ENCODE data around the gene ODF4. TPM values are rescaled to one million over a fixed set of nuclear protein-coding genes. Genes with fewer than 3 reads are reported as not detected.
"Not testable (repeated sequence)": the region's sequence is repeated elsewhere in the genome, so short reads cannot be mapped to it uniquely, and the experiment has no call there.

ODF4 gene
- polyA plus RNA-seq, 3 donors: not detected

GRCh38 chr17:8377422-8377821, 37.8 kb downstream of the ODF4 start:
- WGBS (ENCODE audit: insufficient coverage): no CpG with 5 or more reads among the region's 4 CpGs
- Mint-ChIP-seq H3K36me3 (peaks cover 45 to 54% of the 10 kb centered on the region in 2 donors), H3K27me3 (ENCODE audit: low read depth in 3 of 3) (peaks cover 0 to 2% (median 0%) of the 10 kb centered on the region in 3 donors), H3K4me1 (peaks cover 32% of the 10 kb centered on the region), H3K9me3 (no peaks in the 10 kb centered on the region), H3K4me3 (no peak overlapping the region), H3K27ac (peak overlapping the region in 6 of 7 donors; percentile 19 to 91 (median 80))
- peaks cover 31 to 40% of the 10 kb centered on the region in 2 donors for H3K4me1 ChIP-seq (ENCODE audit: control insufficient read depth in 1 of 2, insufficient read depth in 2 of 2, low read length in 2 of 2)
- no peak overlapping the region for H3K4me2 ChIP-seq (replicated peaks; ENCODE audit: extremely low read depth, low read length, poor library complexity, severe bottlenecking)
- intact Hi-C loops (cut with micrococcal nuclease): no loop called here
- H2AFZ ChIP-seq (ENCODE audit: insufficient read depth, low read depth, low read length, poor library complexity, severe bottlenecking): no peak overlapping the region
- peaks cover 45% of the 10 kb centered on the region for H3K79me2 ChIP-seq (ENCODE audit: insufficient read depth, low read length)
- no peaks in the 10 kb centered on the region for H3K9me3 ChIP-seq (replicated peaks in 1 of 2; ENCODE audit: control insufficient read depth in 1 of 2, insufficient read depth in 1 of 2, low read length in 2 of 2)
- H3K36me3 ChIP-seq (replicated peaks in 1 of 2; ENCODE audit: control insufficient read depth in 1 of 2, insufficient read depth in 2 of 2, low read length in 2 of 2): peaks cover 44 to 48% of the 10 kb centered on the region in 2 donors
- TF ChIP-seq, protein P1, sequence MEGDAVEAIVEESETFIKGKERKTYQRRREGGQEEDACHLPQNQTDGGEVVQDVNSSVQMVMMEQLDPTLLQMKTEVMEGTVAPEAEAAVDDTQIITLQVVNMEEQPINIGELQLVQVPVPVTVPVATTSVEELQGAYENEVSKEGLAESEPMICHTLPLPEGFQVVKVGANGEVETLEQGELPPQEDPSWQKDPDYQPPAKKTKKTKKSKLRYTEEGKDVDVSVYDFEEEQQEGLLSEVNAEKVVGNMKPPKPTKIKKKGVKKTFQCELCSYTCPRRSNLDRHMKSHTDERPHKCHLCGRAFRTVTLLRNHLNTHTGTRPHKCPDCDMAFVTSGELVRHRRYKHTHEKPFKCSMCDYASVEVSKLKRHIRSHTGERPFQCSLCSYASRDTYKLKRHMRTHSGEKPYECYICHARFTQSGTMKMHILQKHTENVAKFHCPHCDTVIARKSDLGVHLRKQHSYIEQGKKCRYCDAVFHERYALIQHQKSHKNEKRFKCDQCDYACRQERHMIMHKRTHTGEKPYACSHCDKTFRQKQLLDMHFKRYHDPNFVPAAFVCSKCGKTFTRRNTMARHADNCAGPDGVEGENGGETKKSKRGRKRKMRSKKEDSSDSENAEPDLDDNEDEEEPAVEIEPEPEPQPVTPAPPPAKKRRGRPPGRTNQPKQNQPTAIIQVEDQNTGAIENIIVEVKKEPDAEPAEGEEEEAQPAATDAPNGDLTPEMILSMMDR (IDR thresholded peaks at IDR 0.05): no peak
- peak overlapping the region in 1 of 2 donors; percentile 78 for H3K27ac ChIP-seq (ENCODE audit: low read depth in 1 of 2, low read length in 2 of 2)
- H3K27me3 ChIP-seq (ENCODE audit: control insufficient read depth in 2 of 2, insufficient read depth in 2 of 2, low read length in 2 of 2): no peaks in the 10 kb centered on the region
- peaks cover 54% of the 10 kb centered on the region for H4K20me1 ChIP-seq (ENCODE audit: insufficient read depth, low read length)
- H3K9ac ChIP-seq (ENCODE audit: insufficient read depth, low read length, poor library complexity, severe bottlenecking): no peak overlapping the region
- DNase-seq: no peak
- no peak overlapping the region for H3K4me3 ChIP-seq (replicated peaks in 1 of 3; ENCODE audit: low read depth in 2 of 3, low read length in 3 of 3)

GRCh38 chr17:8378117-8378516, 38.5 kb downstream of the ODF4 start:
- Histone ChIP-seq H4K20me1 (ENCODE audit: insufficient read depth, low read length) (peaks cover 54% of the 10 kb centered on the region), H3K36me3 (replicated peaks in 1 of 2; ENCODE audit: control insufficient read depth in 1 of 2, insufficient read depth in 2 of 2, low read length in 2 of 2) (peaks cover 44 to 48% of the 10 kb centered on the region in 2 donors), H3K4me1 (ENCODE audit: control insufficient read depth in 1 of 2, insufficient read depth in 2 of 2, low read length in 2 of 2) (peaks cover 31 to 42% of the 10 kb centered on the region in 2 donors), H3K79me2 (ENCODE audit: insufficient read depth, low read length) (peaks cover 51% of the 10 kb centered on the region)
- H3K9ac ChIP-seq (ENCODE audit: insufficient read depth, low read length, poor library complexity, severe bottlenecking); H3K4me3 ChIP-seq (replicated peaks in 1 of 3; ENCODE audit: low read depth in 2 of 3, low read length in 3 of 3); H3K27me3 ChIP-seq (ENCODE audit: control insufficient read depth in 2 of 2, insufficient read depth in 2 of 2, low read length in 2 of 2); H3K27ac ChIP-seq (ENCODE audit: low read depth in 1 of 2, low read length in 2 of 2); H2AFZ ChIP-seq (ENCODE audit: insufficient read depth, low read depth, low read length, poor library complexity, severe bottlenecking); DNase-seq; H3K9me3 Mint-ChIP-seq; H3K4me3 Mint-ChIP-seq; H3K4me2 ChIP-seq (replicated peaks; ENCODE audit: extremely low read depth, low read length, poor library complexity, severe bottlenecking); H3K9me3 ChIP-seq (replicated peaks in 1 of 2; ENCODE audit: control insufficient read depth in 1 of 2, insufficient read depth in 1 of 2, low read length in 2 of 2); intact Hi-C loops (cut with micrococcal nuclease); H3K27me3 Mint-ChIP-seq (ENCODE audit: low read depth in 3 of 3): not testable (repeated sequence)
- peak overlapping the region in 6 of 7 donors; percentile 19 to 71 (median 58) for H3K27ac Mint-ChIP-seq
- peaks cover 32% of the 10 kb centered on the region for H3K4me1 Mint-ChIP-seq
- H3K36me3 Mint-ChIP-seq: peaks cover 45 to 54% of the 10 kb centered on the region in 2 donors
- no CpG with 5 or more reads among the region's 8 CpGs for WGBS (ENCODE audit: insufficient coverage)
